Activated gamma-delta T cell (primary cell): ENCODE data around the gene HHIPL1.

Experiments
- DNase-seq: peaks from one replicate; lab custom pipeline; 2025; lab: John Stamatoyannopoulos, UW

HHIPL1 gene

GRCh38 chr14:99716091-99716849, 71.3 kb downstream of the HHIPL1 start:
- no peak for DNase-seq

DNA sequence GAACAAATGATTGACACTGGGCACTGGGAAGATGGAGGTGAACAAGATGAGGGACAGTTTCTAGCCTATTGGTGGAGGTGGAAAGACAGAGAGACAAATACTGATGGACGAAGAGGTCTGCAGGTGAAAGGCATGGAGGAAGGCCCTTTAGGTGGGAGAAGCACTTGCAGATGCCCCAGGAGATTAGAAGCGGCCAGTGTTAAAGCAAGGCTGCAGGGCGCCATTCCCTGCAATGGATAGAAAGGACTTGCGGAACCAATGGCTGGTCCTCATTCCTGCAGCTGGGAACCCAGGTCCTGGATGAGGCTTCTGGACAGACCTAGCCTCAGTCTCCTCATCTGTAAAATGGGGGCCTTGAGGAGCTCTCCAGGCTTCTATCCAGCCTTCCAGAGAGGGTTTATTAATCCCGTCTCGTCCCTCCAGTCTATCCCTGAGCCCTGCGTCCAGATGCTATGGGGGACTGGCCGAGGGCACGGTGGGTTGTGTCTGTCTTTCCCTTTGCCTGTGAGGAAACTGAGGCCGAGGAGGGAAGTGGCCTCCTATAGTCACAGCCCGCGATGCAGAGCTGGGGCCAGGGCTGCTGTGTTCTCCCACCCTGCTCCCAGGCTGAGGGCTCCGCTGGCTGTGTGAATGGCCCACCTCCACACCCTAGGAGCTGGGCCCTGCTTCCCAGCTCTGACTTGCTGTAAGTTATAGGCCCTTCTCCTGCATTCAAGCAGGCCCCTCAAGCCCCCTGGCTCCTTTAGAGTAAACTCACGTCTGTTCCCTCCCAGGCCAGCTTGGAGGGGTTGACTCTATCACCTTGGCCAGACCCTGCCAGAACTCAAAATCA, 72.1 kb downstream of the HHIPL1 start:
- no peak for DNase-seq

GRCh38 chr14:99717682-99718013, 72.7 kb downstream of the HHIPL1 start:
- DNase-seq = no peak

DNA sequence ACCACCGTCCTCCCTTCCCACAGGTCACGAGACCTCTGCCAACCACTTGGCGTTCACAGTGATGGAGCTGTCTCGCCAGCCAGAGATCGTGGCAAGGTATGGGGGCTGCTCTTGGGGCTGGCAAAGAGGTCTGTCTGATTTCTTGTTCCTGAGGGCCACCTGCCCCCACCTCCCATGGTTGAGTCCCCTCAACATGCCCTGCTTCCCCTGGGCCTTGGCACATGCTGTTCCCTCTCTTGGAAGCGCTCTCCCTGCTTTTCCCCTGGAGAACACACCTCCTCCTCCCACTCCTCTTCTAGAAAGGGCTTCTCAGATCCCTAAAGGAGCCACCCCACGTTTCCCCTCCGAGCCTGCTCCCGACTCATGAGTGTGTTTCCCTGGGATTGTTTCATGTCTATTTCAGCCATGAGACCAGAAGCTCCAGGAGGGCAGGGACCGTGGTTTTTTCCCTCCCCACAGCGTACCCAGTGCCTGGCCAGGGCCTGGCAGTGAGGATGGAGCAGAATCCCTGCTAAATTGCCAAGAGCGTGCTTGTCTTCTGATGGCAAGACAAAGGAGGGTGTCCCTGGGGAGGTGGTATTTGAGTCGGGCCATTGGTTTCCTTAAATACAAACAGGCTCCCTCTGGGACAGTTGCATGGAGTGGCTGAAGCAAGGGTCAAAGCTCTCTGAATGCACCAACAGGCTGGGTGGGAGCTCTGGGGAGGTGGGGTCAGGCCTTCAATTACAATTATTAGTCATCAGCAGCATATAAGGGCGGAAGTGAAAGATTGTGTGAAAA, 73.3 kb downstream of the HHIPL1 start:
- no peak for DNase-seq

- no peak for DNase-seq
These were observed 73.9 kb downstream of the HHIPL1 start for GRCh38 chr14:99718811-99719192.

DNA sequence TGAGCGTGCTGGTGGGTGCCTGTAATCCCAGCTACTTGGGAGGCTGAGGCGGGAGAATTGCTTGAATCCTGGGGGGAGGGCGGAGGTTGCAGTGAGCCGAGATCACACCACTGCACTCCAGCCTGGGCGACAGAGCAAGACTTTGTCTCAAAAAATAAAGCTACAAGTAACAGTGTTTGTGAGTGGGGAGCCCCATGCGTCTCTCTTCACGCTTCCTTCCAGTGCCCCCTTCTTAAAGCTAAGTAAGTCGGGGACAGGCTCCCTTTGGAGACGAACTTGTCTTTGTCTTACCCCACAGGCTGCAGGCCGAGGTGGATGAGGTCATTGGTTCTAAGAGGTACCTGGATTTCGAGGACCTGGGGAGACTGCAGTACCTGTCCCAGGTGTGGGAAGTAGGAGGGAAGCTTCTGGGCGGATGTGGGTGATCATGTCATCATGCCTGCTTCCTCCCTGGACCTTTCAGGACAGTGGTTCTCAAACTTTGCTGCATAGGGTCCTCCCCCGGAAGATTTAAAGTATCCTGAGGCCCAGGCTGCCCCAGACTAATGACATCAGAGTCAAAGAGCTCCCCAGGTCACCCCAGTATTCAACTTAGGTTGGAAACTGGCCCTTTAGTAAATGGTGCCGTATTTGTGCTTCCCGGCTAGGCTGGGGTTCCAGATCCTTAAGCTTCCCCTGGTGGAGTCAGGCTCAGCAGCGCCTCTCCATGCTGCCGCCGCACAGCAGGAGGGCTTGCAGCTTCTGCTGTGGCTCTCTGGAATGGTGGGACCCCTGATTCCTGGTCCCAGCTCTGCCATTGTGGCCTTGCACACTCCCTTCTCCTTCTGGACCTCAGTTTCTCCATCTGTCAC, 76.2 kb downstream of the HHIPL1 start:
- no peak for DNase-seq

DNA sequence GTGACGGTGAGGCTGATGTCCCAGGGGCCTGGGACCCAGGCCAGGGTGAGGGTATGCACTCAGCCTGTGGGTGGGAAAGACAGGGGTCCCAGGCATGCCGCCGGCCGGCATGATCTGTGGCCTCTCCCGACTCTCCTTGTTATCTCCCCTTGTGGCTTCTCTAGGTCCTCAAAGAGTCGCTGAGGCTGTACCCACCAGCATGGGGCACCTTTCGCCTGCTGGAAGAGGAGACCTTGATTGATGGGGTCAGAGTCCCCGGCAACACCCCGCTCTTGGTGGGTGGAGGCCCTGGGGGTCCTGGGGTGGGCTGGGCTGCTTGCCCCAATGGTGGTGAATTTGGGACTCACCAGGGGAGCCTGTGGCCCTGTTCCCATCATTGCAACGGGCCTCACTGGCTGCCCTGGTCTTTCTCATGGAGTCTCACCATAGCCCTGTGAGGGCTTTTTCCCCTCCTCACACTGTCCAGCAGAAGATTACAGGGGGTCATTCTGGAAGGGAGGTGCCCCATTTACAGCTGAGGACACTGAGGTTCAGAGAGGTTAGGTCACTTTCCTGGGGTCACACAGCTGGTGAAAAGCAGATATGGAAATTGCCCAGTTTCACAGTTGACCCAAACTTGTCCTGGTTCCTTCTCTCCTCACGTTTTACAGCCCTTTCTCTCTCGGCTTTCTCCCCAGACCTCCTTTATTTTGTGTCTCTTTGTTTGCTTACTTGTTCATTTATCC, 77.0 kb downstream of the HHIPL1 start:
- DNase-seq = no peak

DNA sequence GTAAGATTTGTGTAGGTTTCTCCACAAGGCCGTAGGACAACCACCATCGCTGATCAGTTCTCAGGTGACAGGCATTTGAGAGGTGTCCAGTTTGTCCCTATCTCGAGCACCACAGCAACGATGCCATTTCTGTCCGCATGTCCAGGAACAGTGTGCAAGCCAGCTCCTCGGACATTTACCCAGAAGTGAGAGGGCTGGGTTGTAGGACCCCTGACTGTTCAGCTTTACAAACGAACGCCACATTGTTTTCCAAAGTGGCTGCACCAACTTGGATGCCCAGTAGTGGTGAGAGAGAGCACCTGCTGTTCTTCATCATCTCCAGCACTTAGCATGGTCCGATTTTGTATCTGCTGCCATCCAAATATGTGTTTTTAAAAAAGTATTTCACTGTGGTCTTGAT, 77.8 kb downstream of the HHIPL1 start:
- no peak for DNase-seq

DNA sequence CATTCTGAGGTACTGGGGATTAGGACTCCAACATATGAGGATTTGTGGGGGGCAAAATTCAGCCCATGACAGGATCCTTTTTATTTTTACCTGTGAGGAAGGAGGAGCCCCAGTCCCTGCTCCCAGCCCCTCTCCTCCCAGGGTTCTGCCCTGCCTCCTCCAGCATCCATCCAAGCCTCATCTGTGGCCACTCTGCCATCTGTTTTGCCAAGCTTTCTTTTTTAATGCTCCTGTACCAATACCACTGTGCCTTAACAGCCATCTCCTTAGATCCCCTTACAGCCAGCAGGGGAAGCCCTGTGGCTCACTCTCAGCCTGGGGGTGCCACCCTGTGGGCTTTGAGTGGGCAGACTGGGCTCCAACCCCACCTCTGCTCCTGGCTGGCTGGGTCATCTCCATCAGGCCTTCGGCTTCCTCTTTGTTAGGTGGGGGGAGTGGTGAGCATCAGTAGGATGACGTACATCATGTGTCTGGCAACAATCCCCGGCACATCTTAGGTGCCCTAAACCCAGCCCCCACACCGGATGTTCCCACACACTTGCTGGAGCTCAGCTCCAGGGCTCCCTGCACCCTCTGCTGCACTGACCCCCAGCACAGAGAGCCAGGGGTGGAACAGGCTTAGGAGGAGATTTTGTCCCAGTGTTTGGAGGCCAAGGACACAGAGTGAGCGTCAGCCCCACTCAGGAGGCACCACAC, 79.4 kb downstream of the HHIPL1 start:
- DNase-seq = no peak

GRCh38 chr14:99724939-99725773, 80.2 kb downstream of the HHIPL1 start:
- no peak for DNase-seq

DNA sequence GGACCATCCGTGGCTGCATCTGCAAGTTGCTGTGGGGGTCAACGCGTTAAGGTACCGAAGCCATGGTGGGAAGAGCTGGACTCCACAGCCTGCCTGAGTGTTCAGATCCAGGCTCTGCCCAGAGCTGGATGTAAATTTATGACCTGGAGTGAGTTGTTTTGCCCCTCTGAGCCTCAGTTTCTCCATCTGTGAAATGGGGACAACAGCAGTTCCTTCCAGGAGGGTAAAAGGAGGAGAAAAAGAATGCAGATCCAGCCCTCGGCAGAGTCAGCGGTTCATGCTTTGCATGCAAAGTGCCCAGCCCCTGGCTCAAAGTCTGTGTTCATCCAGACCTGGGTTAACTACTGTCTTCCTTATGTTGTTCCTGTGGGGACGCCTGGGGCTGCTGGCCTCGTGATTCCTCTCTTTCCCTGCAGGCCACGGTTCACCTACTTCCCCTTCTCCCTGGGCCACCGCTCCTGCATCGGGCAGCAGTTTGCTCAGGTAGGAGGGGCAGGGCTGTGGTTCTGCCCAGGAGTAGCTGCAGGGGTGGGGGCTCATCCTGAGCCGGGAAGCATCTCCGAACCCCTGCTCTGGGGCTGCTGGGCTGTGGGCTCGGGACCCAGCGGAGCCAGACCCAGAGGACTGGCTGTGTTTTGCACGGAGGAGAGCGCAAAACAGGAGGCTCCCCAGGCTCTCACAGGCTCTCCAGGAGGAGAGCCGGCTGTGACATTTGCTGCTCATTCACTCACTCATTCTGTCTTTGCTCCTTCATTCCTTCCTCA, 81.0 kb downstream of the HHIPL1 start:
- DNase-seq = no peak

GRCh38 chr14:99726538-99727095, 81.7 kb downstream of the HHIPL1 start:
- DNase-seq = no peak

DNA sequence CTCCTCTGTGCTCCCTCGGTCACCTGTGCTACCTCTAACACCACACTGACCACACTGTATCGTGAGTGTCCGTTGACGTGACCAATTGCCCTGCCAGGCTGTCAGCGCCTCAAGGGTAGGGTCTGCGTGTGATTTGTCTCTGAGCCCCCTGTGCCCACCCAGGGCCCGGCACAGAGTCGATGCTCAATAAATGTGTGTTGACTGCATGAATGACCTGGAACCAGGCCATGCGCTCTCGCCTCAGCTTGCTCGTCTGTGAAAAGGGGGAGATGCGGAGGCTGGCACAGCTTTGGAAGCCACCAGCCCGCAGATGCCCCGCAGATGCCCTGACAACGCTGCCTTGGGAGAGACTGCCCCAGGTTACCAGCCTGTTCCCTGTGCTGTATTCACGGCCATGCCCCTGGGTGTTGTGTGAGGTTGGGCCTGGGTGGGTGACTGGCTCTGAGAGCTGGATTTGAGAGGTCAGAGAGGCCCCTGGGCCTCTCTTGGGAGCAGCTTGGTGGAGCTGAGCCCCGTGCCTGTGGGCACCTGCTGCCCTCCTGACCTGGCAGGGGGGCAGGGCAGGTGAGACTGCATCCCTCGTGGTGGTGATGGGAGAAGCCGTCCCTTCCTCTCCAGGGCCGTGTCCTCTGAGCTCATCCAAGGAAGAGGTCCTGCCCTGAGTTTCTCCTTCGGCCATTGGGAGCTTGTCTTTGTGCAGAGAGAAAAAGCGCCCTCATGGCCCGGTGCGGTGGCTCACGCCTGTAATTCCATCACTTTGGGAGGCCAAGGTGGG, 82.4 kb downstream of the HHIPL1 start:
- no peak for DNase-seq

GRCh38 chr14:99728231-99728920, 83.4 kb downstream of the HHIPL1 start:
- DNase-seq = no peak

DNA sequence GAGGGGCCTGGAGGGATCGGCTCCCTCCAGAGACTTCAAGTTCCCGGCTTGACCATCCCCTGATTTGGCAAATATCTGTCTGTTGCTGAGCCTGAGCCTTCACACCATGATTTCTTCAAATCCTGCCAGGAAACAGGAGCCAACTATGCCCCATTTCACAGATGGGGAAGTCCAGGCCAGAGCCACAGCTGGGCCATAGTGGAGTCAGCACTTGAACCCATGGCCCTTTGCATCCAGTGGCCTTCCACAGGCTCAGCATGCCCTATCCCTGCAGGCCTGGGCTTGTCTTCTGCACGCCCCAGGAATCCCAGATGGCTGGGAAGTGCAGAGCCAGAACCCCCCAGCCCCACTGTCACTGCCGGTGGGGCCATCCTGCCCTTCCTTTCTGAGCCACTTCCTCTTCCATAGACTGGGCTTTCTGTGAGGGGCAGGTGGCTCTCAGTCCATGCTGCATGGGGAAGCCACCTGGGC, 84.1 kb downstream of the HHIPL1 start:
- DNase-seq = no peak
